H9 (cell line): ENCODE results near the gene SLA2. TPM values are rescaled to one million over a fixed set of nuclear protein-coding genes. Genes with fewer than 3 reads are reported as not detected.
"Not testable (repeated sequence)": the region's sequence is repeated elsewhere in the genome, so short reads cannot be mapped to it uniquely, and the experiment has no call there.

Experiments
- DNase-seq: peaks from one replicate; pipeline ENCODE4 v3.0.0-alpha.2; 2017
- H2AFZ ChIP-seq: one replicate; pipeline ENCODE4 v1.6.1; 2013; ENCODE audit warnings: mild to moderate bottlenecking, low read length, control low read depth, moderate library complexity
- H2AK5ac ChIP-seq: 2 replicates; pipeline ENCODE4 v1.6.1; 2013; ENCODE audit warnings: low read length, control low read depth, mixed read lengths; ENCODE audit not compliant: insufficient read length
- H2BK120ac ChIP-seq: one replicate; pipeline ENCODE4 v1.6.1; 2013; ENCODE audit warnings: low read depth, mild to moderate bottlenecking, low read length, control low read depth, inconsistent platforms; ENCODE audit not compliant: poor library complexity, severe bottlenecking
- H2BK12ac ChIP-seq: 2 replicates; pipeline ENCODE4 v1.6.1; 2013; ENCODE audit warnings: low read length, control low read depth, mixed read lengths, low read depth; ENCODE audit not compliant: insufficient read length
- H2BK15ac ChIP-seq: 2 replicates; pipeline ENCODE4 v1.6.1; 2013; ENCODE audit warnings: low read depth, low read length, control low read depth
- H2BK20ac ChIP-seq: one replicate; pipeline ENCODE4 v1.6.1; 2013; ENCODE audit warnings: low read depth, mild to moderate bottlenecking, low read length, control low read depth, inconsistent platforms; ENCODE audit not compliant: poor library complexity, severe bottlenecking
- H2BK5ac ChIP-seq: 2 replicates; pipeline ENCODE4 v1.6.1; 2013; ENCODE audit warnings: low read length, control low read depth, mixed read lengths; ENCODE audit not compliant: insufficient read length
- H3K14ac ChIP-seq: 2 replicates; pipeline ENCODE4 v1.6.1; 2013; ENCODE audit warnings: low read length, control low read depth; ENCODE audit not compliant: insufficient read depth
- H3K18ac ChIP-seq: 2 replicates; pipeline ENCODE4 v1.6.1; 2013; ENCODE audit warnings: low read depth, mild to moderate bottlenecking, mixed read lengths, low read length, control low read depth; ENCODE audit not compliant: insufficient read length
- H3K23ac ChIP-seq: 2 replicates; pipeline ENCODE4 v1.6.1; 2013; ENCODE audit warnings: low read length, control low read depth, mixed read lengths, low read depth; ENCODE audit not compliant: insufficient read length
- H3K23me2 ChIP-seq: 2 replicates; pipeline ENCODE4 v1.6.1; 2013; ENCODE audit warnings: low read depth, mild to moderate bottlenecking, mixed read lengths, low read length, control low read depth; ENCODE audit not compliant: insufficient read length, poor library complexity, severe bottlenecking
- H3K27ac ChIP-seq: 2 replicates; pipeline ENCODE4 v1.5.1; 2013; ENCODE audit warnings: low read length, control low read depth, mixed read lengths, low read depth; ENCODE audit not compliant: insufficient read length
- H3K27me3 ChIP-seq: 2 replicates; pipeline ENCODE4 v1.6.1; 2013; ENCODE audit warnings: low read length, control low read depth, inconsistent platforms; ENCODE audit not compliant: insufficient read depth
- H3K4ac ChIP-seq: 2 replicates; pipeline ENCODE4 v1.6.1; 2013; ENCODE audit warnings: low read depth, mild to moderate bottlenecking, control low read depth, inconsistent platforms, low read length, moderate library complexity
- H3K4me1 ChIP-seq: 2 replicates; pipeline ENCODE4 v1.6.1; 2013; ENCODE audit warnings: low read length, control low read depth, inconsistent platforms; ENCODE audit not compliant: insufficient read depth
- H3K4me2 ChIP-seq: 2 replicates; pipeline ENCODE4 v1.6.1; 2013; ENCODE audit warnings: low read length, control low read depth, mixed read lengths; ENCODE audit not compliant: insufficient read length, insufficient read depth
- H3K56ac ChIP-seq: 2 replicates; pipeline ENCODE4 v1.6.1; 2013; ENCODE audit warnings: low read depth, mild to moderate bottlenecking, mixed read lengths, low read length, control low read depth; ENCODE audit not compliant: insufficient read length
- H3K79me1 ChIP-seq: 2 replicates; pipeline ENCODE4 v1.6.1; 2013; ENCODE audit warnings: low read depth, mild to moderate bottlenecking, moderate library complexity, low read length, control low read depth, inconsistent platforms; ENCODE audit not compliant: insufficient read depth, poor library complexity, severe bottlenecking
- H3K79me2 ChIP-seq: 2 replicates; pipeline ENCODE4 v1.6.1; 2013; ENCODE audit warnings: low read length, control low read depth, inconsistent platforms; ENCODE audit not compliant: insufficient read depth
- H3K9ac ChIP-seq: 2 replicates; pipeline ENCODE4 v1.6.1; 2013; ENCODE audit warnings: low read length, control low read depth, mixed read lengths; ENCODE audit not compliant: insufficient read length; ENCODE audit errors: extremely low read depth
- H3K9me3 ChIP-seq: one replicate; pipeline ENCODE4 v1.6.1; 2013; ENCODE audit warnings: low read depth, low read length, inconsistent platforms; ENCODE audit not compliant: control insufficient read depth
- H3T11ph ChIP-seq: one replicate; pipeline ENCODE4 v1.6.1; 2013; ENCODE audit warnings: mild to moderate bottlenecking, low read length, control low read depth, inconsistent platforms
- H4K20me1 ChIP-seq: one replicate; pipeline ENCODE4 v1.6.1; 2013; ENCODE audit not compliant: control insufficient read depth, insufficient read length, insufficient read depth
- H4K5ac ChIP-seq: 2 replicates; pipeline ENCODE4 v1.6.1; 2013; ENCODE audit warnings: low read depth, mild to moderate bottlenecking, mixed read lengths, low read length, control low read depth; ENCODE audit not compliant: insufficient read length
- H4K8ac ChIP-seq: replicated peaks from 2 replicates; pipeline ENCODE4 v1.6.1; 2013; ENCODE audit warnings: low read length, control low read depth, mixed read lengths, low read depth; ENCODE audit not compliant: insufficient read length
- H4K91ac ChIP-seq: 2 replicates; pipeline ENCODE4 v1.6.1; 2013; ENCODE audit warnings: low read depth, mild to moderate bottlenecking, moderate library complexity, mixed read lengths, low read length, control low read depth; ENCODE audit not compliant: insufficient read length
- H3K27ac Mint-ChIP-seq, 3 experiments: 2 replicates in 2 of 3; 3 replicates in 1 of 3; pipeline ENCODE4 v1.8.0; 2020 to 2021; ENCODE audit warnings: mixed read lengths in 3 of 3, mild to moderate bottlenecking in 1 of 3, moderate library complexity in 1 of 3
- H3K27me3 Mint-ChIP-seq: 2 replicates; pipeline ENCODE4 v1.8.0; 2021; ENCODE audit warnings: low read depth, mild to moderate bottlenecking, moderate library complexity, mixed read lengths
- H3K36me3 Mint-ChIP-seq, 3 experiments: 2 replicates in 2 of 3; 3 replicates in 1 of 3; pipeline ENCODE4 v1.8.0; 2020 to 2021; ENCODE audit warnings: low read depth in 3 of 3, mixed read lengths in 3 of 3; ENCODE audit not compliant: insufficient read depth in 1 of 3
- H3K4me1 Mint-ChIP-seq, 2 experiments: 2 replicates each; pipeline ENCODE4 v1.8.0; 2020; ENCODE audit warnings: mixed read lengths in 2 of 2
- H3K4me3 Mint-ChIP-seq, 2 experiments: 2 replicates in 1 of 2; 3 replicates in 1 of 2; pipeline ENCODE4 v1.8.0; 2020 to 2021; ENCODE audit warnings: mild to moderate bottlenecking in 2 of 2, mixed read lengths in 2 of 2, moderate library complexity in 1 of 2
- H3K9me3 Mint-ChIP-seq, 2 experiments: 2 replicates in 1 of 2; 3 replicates in 1 of 2; pipeline ENCODE4 v1.8.0; 2020; ENCODE audit warnings: mild to moderate bottlenecking in 2 of 2, mixed read lengths in 2 of 2, moderate library complexity in 1 of 2
- CTCF ChIP-seq: fragments of 200-600 bp; sonication (generic); conservative IDR thresholded peaks from 3 replicates; pipeline ENCODE4 v1.8.0; 2021; ENCODE audit warnings: antibody characterized with exemption, mild to moderate bottlenecking
- WGBS: extraction: QIAGEN DNeasy Blood & Tissue Kit; methylation state at CpG from one replicate; pipeline ENCODE4 v1.1.7; 2013; ENCODE audit warnings: missing lambda C conversion rate, low lambda C conversion rate, mixed read lengths; ENCODE audit not compliant: insufficient read length; ENCODE audit errors: extremely low coverage; 5-methylcytosine and 5-hydroxymethylcytosine counted together
- total RNA-seq: library from RNA; stranded (reverse); gene quantifications from 2 replicates; pipeline ENCODE4 v1.2.1, GENCODE V29; 2021

Gene SLA2
- total RNA-seq, 1 experiment from 2014 or later = 0.20 TPM

DNA sequence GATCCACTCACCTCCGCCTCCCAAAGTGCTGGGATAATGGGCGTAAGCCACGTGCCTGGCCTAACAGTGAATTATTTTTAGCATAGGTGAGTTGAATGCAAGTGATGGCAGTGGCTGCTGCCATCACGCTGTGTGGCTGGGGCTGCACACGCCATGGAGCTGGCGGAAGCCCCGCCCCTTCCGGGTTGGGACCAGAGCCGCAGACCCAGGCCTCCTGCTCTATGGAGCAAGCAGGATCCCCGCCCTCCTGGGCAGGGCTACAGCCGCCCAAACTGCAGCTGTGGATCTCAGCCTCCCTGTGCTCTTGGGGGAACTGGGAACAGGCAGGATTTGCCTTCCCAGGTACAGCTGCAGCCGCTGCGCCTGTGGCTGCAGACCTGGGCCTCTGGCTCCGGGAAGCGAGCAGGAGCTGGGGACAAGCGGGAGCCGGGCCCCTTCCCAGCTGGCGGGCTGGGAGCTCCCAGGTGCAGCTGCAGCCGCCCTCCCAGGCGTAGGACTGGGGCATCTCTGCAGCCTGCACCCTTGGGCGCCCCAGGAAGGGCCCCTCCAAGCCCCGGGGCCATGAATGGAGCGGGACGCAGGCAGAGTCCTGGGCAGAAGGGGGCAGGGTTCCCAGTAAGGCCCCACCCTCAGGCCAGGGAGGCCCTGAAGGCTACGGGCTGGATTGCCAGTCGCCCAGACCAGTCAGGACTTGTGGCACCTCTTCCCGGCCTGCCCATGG lies 30.9 kb upstream of the SLA2 start:
- no peak overlapping the region for H3K23ac ChIP-seq
- no peak overlapping the region for H4K8ac ChIP-seq
- no peak overlapping the region for H4K91ac ChIP-seq
- H3K4me1 ChIP-seq = no peaks in the 10 kb centered on the region
- no peak overlapping the region for H2AFZ ChIP-seq
- WGBS = no CpG with 5 or more reads among the region's 27 CpGs
- no peak overlapping the region for H2BK5ac ChIP-seq
- H4K5ac ChIP-seq = no peak overlapping the region
- peak overlapping the region; percentile 42; the same call in 1 of the 2 replicates for H3K14ac ChIP-seq
- no peak overlapping the region for H3K4ac ChIP-seq
- no peaks in the 10 kb centered on the region for H3K27me3 ChIP-seq
- H2BK15ac ChIP-seq = no peak overlapping the region
- H3K79me2 ChIP-seq = no peaks in the 10 kb centered on the region
- no peak overlapping the region for H3K27ac ChIP-seq
- H3K79me1 ChIP-seq = no peaks in the 10 kb centered on the region
- no peaks in the 10 kb centered on the region for H3K27me3 Mint-ChIP-seq
- H3K23me2 ChIP-seq = no peaks in the 10 kb centered on the region
- H2AK5ac ChIP-seq = no peak overlapping the region
- peak overlapping the region; percentile 35 for H3K9ac ChIP-seq
- no peaks in the 10 kb centered on the region for H4K20me1 ChIP-seq
- peak overlapping the region in 2 of 3 experiments; percentile 85 to 89; a peak in 2 of 7 replicates for H3K27ac Mint-ChIP-seq
- H3K56ac ChIP-seq = no peak overlapping the region
- no peaks in the 10 kb centered on the region for H3K9me3 ChIP-seq
- no peak overlapping the region for H3K18ac ChIP-seq
- peak overlapping the region; percentile 24 for H3K4me2 ChIP-seq
- peak; percentile 98 for DNase-seq
- no peaks in the 10 kb centered on the region for H3K9me3 Mint-ChIP-seq
- 0 out of 3 replicates have a peak, but pooled peaks have one; percentile 5 for TF ChIP-seq CTCF
- no peak overlapping the region for H2BK12ac ChIP-seq
- H2BK20ac ChIP-seq = no peak overlapping the region
- H2BK120ac ChIP-seq = no peak overlapping the region
- no peak overlapping the region for H3T11ph ChIP-seq
- peak overlapping the region; percentile 77 to 84 for H3K4me3 Mint-ChIP-seq
- H3K36me3 Mint-ChIP-seq = peaks cover 5 to 6% (median 6%) of the 10 kb centered on the region in 3 experiments; a peak in 5 of 7 replicates
- H3K4me1 Mint-ChIP-seq = peaks cover 8 to 12% of the 10 kb centered on the region in 2 experiments

GRCh38 chr20:36675545-36675944 lies 29.5 kb upstream of the SLA2 start:
- H3K27ac ChIP-seq, H2BK12ac ChIP-seq, H2BK15ac ChIP-seq, H3K27me3 Mint-ChIP-seq, H3K23me2 ChIP-seq, H3K23ac ChIP-seq, DNase-seq, H3K56ac ChIP-seq, H2AFZ ChIP-seq, H4K8ac ChIP-seq, H2BK5ac ChIP-seq, H3K14ac ChIP-seq, H3K79me2 ChIP-seq, H3K27ac Mint-ChIP-seq, H3K4me3 Mint-ChIP-seq, H3K9me3 ChIP-seq, H2BK20ac ChIP-seq, H2BK120ac ChIP-seq, H3T11ph ChIP-seq, H3K27me3 ChIP-seq, H3K4me2 ChIP-seq, H3K36me3 Mint-ChIP-seq, H2AK5ac ChIP-seq, H3K9ac ChIP-seq, H3K4me1 ChIP-seq, H4K91ac ChIP-seq, H4K5ac ChIP-seq, H4K20me1 ChIP-seq, H3K9me3 Mint-ChIP-seq, H3K79me1 ChIP-seq, H3K4ac ChIP-seq, H3K18ac ChIP-seq: not testable (repeated sequence)
- H3K4me1 Mint-ChIP-seq = peaks cover 8 to 12% of the 10 kb centered on the region in 2 experiments
- no CpG with 5 or more reads among the region's 8 CpGs for WGBS
